GM06990 (cell line): ENCODE results near the gene TBXA2R.

Experiments
- DNase-seq: peaks from one replicate; pipeline ENCODE4 v3.0.0-alpha.2; 2011; ENCODE audit not compliant: insufficient read length; ENCODE audit errors: extremely low read depth
- H3K27me3 ChIP-seq: replicated peaks from 2 replicates; pipeline ENCODE4 v1.6.0; 2011; ENCODE audit warnings: low read length; ENCODE audit not compliant: control insufficient read depth, insufficient read depth
- H3K36me3 ChIP-seq: 2 replicates; pipeline ENCODE4 v1.5.1; 2011; ENCODE audit warnings: low read length; ENCODE audit not compliant: control insufficient read depth, insufficient read depth
- H3K4me3 ChIP-seq: replicated peaks from 2 replicates; pipeline ENCODE4 v1.5.1; 2011; ENCODE audit warnings: low read depth, mild to moderate bottlenecking, control low read depth, low read length
- TF ChIP-seq, protein P1 (sequence below): IDR thresholded peaks from 2 replicates; pipeline ENCODE4 v1.5.1; 2011; ENCODE audit warnings: low read length, control low read depth, mild to moderate bottlenecking, inconsistent platforms; ENCODE audit not compliant: insufficient read depth, poor library complexity, severe bottlenecking

The TBXA2R gene

DNA sequence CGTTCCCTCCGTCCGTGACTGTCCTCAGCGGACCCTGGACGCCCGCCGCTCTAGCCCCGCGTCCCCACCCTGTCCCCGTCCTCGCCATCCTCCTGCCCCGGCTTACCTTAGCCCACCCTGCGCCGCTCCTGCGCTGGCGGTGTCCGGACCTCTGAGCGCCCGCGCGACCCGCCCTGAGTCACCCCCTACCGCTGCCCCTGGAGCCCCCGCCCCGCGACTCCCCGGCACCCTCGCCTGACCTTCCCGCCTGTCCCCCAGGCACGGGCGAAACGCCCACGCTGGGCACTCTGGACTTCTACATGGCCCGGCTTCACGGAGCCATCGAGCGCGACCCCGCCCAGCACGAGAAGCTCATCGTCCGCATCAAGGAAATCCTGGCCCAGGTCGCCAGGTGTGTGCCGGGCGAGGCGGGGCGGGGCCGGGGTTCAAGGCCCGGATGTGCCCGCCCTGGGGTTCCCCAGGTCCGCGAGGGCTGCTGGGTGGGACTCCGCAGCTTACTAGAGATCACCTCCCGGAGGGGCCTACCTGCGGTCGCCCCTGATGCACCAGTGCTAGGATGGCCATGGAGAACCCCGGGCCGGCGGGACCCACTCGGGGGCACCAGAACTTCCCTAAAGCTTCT, 28.8 kb downstream of the TBXA2R start:
- Histone ChIP-seq H3K36me3 (peaks cover 5% of the 10 kb centered on the region), H3K27me3 (no peaks in the 10 kb centered on the region), H3K4me3 (no peak overlapping the region)
- DNase-seq, result no peak
- TF ChIP-seq, protein P1, sequence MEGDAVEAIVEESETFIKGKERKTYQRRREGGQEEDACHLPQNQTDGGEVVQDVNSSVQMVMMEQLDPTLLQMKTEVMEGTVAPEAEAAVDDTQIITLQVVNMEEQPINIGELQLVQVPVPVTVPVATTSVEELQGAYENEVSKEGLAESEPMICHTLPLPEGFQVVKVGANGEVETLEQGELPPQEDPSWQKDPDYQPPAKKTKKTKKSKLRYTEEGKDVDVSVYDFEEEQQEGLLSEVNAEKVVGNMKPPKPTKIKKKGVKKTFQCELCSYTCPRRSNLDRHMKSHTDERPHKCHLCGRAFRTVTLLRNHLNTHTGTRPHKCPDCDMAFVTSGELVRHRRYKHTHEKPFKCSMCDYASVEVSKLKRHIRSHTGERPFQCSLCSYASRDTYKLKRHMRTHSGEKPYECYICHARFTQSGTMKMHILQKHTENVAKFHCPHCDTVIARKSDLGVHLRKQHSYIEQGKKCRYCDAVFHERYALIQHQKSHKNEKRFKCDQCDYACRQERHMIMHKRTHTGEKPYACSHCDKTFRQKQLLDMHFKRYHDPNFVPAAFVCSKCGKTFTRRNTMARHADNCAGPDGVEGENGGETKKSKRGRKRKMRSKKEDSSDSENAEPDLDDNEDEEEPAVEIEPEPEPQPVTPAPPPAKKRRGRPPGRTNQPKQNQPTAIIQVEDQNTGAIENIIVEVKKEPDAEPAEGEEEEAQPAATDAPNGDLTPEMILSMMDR, result no peak

DNA sequence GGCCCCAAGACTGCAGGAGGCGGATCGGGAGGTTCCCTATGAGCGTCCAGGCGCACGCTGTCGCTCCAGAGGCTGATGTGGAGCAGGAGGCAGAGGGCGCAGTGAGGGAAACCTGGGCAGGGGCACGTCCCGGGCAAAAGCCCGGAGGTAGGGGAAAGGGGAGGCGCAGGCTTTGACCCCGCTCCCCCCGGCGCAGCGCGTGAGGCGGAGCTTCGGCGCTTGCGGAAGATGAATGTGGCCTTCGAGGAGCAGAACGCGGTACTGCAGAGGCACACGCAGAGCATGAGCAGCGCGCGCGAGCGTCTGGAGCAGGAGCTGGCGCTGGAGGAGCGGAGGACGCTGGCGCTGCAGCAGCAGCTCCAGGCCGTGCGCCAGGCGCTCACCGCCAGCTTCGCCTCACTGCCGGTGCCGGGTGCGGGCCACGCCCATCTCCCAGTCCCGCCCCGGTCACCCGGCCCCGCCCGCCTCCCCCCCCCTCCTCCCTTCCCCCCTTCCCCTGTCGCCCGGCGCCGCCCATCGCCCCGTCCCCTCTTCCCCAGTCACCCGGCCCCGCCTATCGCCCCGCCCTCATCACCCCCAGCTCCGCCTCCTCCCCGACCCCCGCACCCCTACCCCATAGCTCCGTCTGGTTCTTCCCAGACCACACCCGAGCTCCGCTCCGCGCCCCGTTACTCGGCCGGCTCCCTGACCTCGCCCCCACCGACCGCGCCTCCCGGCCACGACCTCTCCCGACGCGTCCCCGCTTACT, 29.8 kb downstream of the TBXA2R start:
- TF ChIP-seq, protein P1, result no peak
- no peak for DNase-seq
- no peaks in the 10 kb centered on the region for H3K27me3 ChIP-seq
- H3K4me3 ChIP-seq, result no peak overlapping the region; the same call in 1 of the 2 replicates
- H3K36me3 ChIP-seq, result peaks cover 5% of the 10 kb centered on the region

DNA sequence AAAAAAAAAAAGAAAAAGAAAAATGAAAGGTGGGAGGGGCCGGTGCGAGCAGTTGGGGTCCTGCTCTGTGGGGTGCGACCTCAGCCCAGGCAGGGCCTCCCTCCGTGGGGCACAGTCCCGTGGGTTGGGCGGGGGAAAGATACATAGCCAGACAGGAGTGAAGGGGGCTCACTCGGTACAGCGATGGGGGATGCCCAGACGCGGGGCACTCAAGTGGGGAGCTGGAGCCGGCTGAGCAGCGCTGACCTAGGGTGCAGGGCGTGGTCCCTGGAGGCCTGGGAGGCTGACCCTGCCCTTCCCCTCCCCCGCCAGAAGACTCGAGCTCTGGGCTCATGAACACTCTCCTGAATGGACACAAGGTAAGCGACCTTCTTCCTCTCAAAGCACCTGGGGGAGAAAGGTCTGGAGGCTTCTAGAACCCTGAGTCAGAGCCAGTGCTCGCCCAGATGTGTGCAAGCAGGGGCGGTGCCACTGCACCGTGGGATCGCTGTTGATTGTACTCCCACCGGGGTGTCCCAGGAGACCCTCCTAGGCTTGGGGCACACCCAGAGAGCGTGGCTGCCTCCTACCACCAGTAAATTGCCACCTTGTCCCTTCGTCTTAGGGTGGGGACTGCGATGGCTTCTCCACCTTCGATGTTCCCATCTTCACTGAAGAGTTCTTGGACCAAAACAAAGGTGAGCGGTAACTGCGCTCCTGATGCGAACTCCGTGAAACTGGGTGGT, 30.6 kb downstream of the TBXA2R start:
- TF ChIP-seq, protein P1, result no peak
- no peak for DNase-seq
- H3K4me3 ChIP-seq, result no peak overlapping the region; the same call in 1 of the 2 replicates
- H3K36me3 ChIP-seq, result peaks cover 5% of the 10 kb centered on the region
- H3K27me3 ChIP-seq, result no peaks in the 10 kb centered on the region

DNA sequence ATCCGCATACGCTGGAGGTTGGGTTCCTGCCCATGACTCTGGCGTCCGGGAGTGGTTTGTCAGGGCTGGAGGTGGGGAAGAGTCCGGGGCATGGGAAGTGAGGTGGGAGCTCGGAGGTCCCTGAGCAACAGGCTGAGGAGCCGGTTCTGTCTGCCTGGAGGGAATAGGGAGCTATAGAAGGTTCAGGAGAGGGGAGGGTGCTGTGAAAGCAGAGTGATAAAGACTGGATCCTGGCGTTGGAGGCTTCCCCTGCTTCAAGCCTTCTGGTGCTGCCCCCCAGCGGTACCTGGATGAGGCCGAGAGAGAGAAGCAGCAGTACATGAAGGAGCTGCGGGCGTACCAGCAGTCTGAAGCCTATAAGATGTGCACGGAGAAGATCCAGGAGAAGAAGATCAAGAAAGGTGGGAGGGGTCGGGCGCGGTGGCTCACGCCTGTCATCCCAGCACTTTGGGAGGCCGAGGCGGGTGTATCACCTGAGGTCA, 31.4 kb downstream of the TBXA2R start:
- Histone ChIP-seq H3K36me3 (peaks cover 5% of the 10 kb centered on the region), H3K4me3 (no peak overlapping the region), H3K27me3 (no peaks in the 10 kb centered on the region)
- TF ChIP-seq, protein P1, result peak; percentile 48
- DNase-seq, result no peak

DNA sequence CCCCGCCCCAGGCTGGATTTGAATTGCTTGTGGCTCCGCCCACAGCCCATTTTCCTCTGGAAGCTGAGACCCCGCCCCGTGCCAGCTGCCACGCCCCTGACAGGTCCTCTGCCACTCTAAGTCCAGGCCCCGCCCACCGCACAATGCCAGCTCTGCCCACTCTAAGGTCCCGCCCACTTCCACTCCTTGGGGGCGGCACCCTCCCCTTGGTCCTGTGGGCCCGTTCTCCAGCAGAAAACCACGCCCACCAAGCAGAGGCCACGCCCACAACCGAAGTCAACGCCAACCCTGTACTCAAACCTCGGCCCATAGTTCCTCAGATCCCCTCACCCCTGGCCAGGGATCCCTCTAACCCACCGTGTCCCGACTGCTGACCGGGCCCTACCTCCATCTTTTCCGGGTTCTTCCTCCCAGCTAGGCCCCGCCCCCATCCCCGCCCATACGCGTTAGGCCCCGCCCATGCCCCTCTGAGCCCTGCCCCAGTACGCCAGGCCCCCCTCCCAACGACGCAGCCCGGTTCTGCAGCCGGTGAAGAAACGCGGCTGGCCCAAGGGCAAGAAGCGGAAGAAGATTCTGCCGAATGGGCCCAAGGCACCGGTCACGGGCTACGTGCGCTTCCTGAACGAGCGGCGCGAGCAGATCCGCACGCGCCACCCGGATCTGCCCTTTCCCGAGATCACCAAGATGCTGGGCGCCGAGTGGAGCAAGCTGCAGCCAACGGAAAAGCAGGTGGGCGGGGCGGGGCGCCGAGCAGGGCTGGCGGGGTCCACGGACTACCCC, 32.6 kb downstream of the TBXA2R start:
- Histone ChIP-seq H3K27me3 (no peaks in the 10 kb centered on the region), H3K36me3 (peaks cover 5% of the 10 kb centered on the region), H3K4me3 (peak overlapping the region; percentile 89)
- DNase-seq, result peak; percentile 89
- TF ChIP-seq, protein P1, result no peak
